GM18868 (cell line): ENCODE data around the gene ACAP3.
"Not testable (repeated sequence)": the region's sequence is repeated elsewhere in the genome, so short reads cannot be mapped to it uniquely, and the experiment has no call there.

Experiments
- ATAC-seq: cut with Tn5 transposase; IDR thresholded peaks from one replicate; pipeline ENCODE4 v1.9.1; 2021; ENCODE audit warnings: mild to moderate bottlenecking, moderate library complexity; ENCODE audit not compliant: unreplicated experiment

ACAP3 gene

DNA sequence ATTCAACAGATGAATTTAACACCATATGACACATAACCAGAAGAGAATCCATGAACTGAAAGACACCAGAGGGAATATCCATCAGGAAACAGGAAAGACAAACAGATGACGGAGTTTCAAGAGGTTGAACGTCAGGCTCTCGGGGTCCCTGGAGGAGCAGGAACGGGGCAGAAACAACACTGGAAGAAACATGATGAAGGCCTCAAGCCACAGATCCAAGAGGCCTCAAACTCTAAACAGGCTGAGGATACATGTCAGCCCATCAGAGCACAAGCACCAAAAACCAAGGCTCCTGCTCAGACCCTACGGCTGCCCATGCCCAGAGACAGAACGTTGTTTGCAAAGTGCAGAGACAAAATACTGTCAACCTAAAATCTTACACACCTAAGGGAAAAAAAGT is 9.7 kb upstream of the ACAP3 start:
- no peak for ATAC-seq

DNA sequence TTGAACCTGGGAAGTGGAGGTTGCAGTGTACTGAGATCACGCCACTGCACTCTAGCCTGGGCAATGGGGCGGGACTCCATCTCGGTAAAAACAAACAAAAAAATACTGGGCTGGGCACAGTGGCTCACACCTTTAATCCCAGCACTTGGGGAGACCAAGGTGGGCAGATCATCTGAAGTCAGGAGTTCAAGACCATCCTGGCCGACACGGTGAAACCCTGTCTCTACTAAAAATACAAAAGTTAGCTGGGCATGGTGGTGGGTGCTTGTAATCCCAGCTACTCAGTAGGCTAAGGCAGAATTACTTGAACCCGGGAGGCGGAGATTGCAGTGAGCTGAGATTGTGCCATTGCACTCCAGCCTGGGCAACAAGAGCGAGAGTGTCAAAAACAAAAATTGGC is 8.5 kb upstream of the ACAP3 start:
- ATAC-seq, result not testable (repeated sequence)

DNA sequence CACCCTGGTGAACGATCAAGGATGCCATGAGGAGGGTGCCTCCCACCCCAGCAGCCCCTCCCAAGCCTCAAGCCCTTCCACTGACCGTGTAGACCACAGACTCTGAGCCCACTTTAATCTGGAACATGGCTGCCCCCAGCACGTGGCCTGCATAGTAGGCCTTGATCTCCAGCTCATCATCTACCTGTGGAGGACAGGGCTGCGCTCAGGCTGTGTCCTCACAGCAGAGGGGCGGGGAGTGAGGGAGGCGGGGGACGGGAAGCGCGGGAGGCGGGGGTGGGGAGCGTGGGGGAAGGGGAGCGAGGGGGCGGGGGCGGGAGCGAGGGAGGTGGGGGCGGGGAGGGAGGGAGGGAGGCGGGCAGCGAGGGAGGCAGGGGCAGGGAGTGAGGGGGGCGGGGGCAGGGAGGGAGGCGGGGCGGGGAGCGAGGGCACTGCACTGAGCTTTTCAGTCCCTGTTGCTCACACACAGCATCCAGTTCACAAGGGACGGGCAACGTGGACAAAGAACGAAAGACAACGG is 7.8 kb upstream of the ACAP3 start:
- ATAC-seq, result no peak

DNA sequence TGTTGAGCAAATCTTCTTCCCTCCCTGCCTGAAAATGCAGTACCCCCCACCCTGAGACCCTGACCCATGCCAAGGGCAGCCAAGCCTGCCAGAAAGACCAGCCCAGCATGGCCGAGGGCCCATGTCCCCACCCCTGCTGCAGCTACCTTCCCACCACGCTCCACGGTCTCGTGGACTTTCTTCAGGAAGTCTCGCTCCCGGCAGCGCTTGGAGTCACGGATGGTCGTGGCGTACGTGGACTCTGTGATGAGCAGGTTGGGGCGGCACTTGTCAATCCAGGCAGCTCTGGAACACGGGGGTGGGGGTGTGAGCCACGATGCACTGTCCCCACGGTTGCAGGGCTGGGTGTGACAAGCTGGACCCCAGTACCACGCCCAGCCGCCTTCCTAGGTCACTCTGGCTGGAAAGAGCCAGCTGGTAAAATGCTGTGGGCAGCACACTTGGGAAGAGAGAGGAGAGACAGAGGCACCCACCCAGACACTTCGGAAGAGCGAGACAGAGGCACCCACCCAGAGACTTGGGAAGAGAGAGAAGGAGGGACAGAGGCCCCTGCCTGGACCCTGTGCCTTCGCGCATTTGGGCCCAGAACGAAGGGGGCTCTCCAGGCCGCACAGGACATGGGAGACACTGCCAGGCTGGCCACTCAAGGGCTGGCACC is 7.1 kb upstream of the ACAP3 start:
- ATAC-seq, result no peak

DNA sequence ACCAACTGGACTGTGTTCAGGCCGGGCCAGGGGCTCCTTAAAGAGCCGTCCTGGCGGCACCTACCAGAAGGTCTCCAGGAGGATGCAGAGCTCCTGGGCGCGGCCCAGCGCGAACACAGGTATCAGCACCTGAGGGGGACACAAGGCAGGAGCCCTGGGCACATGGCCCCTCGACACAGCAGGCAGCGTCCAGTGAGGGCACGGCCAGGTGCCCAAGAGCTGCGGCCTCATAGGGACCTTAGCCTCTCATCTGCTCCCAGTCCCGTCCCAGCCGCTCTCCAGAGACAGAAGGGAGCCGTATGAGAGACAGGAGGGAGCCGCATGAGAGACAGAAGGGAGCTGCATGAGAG is 6.5 kb upstream of the ACAP3 start:
- no peak for ATAC-seq

DNA sequence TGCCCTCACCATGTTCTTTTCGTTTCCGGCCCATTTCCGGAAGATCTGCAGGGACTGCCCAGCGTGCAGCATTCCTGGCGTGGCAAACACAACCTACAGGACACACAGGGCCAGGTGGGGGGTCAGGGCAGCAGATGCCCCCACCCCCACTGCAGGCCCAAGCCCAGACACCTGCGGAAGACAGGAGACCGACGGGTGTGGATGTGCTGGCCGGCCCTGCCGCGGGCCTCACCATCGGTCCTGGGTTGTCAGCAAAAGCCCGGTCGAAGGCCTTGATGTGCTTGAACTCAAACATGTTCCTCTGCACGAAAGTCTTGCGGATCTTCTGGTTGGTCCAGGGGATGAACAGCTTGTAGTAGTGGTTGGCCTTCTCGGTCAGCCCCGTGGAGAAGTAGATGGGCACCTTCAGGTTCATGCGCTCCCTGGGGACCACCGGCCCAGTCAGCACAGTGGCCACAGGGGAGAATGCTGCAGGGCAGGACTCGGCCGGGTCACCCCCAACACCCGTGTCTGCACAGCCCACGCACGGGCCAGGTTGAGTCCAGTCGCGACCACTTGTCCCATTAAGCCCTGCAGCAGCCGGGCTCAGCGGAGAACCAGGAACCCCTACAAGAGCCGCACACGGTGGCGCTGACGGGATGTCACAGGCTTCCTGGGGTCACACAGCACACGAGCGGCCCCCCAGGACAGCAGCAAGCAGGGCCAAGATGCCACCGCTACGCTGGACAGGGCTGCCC is 5.9 kb upstream of the ACAP3 start:
- no peak for ATAC-seq

DNA sequence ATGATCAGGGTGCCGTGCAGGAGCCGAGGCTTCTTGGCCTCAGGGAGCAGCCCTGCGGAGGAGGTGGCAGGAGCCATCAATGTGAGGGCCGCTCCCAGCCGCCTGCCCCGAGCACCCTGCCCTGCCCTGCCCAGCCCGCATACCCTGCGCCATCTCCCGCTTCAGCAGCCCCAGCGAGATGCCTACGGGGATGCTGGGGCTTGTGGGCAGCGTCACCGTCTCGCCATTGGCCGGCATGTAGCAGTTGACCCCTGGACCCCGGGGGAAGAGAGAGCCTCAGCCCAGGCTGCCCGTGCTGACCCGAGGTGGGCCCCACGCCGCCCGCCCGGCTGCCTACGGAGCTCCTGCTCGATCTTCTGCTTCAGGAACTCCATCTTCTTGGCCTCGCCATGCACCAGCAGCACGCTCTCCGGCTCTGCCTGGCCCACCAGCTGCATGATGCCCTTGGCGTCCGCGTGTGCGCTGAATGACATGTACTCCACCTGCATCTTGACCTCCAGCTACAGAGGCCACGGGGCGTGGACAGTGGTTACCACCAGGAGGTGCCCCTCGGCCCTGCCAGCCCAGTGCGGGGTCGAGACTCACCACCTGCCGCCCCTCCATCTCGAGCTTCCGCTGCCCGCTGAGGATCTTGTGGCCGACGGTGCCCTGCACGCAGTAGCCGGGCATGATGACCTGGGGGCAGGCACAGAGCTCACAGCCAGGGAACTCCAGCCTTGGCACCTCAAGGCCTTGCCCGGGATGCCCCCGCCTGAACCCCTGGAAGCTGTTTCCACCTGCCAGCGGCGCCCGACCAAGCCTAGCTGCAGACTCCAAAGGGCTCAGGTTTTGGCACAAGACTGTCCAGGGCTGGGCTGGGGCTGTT is 5.0 kb upstream of the ACAP3 start:
- ATAC-seq, result no peak

DNA sequence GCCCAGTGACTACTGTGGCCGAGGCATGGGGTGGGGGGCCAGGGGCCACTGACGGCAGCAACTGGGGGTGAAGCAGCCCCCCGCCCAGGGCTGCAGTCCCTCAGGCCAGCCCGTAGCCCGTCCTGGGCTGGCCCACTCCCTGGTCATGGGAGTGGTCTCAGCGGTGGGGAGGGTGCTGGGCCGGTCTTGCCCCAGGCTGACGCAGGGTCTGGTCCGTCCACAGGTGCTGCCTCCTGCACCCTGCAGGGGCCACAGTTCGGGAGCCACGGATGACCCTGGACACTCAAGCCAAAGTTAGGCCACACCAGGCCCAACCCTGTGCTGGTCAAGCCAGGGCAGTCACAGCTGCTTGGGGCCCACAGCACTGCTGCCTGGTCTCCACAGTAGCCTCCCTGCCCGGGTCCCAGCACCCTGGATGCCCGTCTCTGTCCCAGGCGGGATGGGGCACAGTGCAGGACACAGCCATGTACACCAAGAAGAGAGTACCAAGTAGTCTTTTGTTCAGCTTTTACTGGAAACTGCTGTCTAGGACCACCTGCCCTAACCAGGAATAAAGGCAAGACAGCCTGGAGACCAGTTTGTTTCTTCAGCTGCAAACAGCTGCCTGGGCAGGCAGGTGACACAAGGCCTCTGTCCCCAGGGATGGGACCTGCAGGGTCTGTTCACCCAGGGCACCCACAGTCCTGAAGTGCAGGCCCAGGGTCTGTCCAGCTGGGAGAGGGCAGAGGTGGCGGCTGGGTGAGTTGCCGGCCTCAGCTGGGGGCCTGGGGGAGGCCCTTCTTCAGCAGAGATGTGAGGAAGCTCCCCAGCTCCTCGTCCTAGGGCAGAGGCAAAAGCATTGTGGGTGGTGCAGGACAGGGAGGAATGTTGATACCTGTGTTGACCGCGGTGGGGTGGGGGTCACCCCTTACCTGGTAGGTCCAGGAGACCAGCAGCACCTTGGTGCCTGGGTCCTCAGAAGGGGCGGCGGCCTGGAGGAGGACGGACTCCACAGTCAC is 3.7 kb upstream of the ACAP3 start:
- ATAC-seq, result no peak

DNA sequence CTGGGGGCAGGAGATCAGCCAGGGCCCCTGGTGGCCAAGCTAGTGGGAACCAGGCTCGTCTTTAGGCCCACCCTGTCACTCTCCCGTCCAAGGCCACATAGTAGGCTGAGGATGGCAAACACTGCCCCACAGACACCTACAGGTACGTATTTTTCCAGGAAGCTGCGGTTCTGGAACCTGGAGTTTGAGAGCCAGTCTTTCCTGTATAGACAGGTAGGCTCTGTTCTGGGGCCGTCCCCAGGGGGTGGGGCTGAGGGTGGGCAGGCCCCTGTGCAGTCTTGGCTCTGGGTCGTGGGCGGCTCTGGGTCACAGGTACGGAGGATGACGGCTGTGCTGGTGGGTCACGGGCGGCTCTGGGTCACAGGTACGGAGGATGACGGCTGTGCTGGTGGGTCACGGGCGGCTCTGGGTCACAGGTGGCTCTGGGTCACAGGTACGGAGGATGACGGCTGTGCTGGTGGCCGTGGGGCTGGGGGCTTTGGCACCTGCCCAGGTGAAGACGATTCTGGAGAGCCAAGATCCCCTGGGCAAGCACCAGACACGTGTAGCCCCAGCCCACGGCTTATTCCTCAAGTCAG is 2.8 kb upstream of the ACAP3 start:
- ATAC-seq, result no peak

DNA sequence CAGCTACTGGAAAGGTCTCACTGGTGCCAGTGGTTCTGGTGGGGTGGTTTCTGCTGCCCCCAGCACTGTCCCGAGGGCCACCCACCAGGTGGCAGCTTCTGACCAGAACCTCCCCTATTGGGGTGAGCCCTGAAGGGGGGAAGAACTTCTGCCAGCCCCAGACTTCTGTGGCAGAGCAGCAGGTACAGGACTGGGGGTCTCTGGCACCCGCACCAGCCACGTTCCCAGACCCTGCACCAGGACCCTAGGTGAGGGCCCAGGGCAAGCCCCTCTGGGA is 2.3 kb upstream of the ACAP3 start:
- ATAC-seq, result no peak

DNA sequence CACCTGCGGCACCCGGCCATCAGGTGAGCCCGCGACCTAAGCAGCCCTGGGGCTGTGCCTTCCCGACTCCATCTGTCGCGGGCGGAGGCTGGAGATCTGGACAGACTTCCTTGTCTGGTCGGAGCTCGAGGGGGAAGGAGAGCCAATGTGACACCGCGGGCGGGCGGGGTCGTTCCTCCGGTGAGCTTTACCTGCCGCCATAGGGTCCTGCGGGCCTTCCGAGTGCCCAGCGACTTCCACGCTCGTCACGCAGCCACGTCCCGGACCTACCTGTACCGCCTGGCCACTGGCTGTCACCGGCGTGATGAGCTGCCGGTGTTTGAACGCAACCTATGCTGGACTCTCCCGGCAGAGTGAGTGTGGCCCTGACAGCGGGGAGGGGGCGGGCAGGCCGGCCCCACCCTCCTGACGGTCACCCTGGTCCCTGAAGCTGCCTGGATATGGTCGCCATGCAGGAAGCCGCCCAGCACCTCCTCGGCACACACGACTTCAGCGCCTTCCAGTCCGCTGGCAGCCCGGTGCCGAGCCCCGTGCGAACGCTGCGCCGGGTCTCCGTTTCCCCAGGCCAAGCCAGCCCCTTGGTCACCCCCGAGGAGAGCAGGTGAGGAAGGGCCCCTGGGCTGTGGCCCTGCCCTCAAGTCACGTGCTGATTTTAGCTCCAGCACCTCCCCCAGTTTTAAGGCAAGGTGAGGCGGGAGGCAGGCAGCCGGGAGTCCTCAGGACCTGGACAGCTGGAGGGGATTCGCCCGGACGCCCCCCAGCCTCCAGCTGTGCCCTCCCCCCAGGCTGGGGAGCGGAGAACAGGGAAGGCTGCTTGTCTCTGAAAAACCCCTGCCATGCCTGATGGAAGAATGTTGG is 1.8 kb upstream of the ACAP3 start:
- no peak for ATAC-seq

DNA sequence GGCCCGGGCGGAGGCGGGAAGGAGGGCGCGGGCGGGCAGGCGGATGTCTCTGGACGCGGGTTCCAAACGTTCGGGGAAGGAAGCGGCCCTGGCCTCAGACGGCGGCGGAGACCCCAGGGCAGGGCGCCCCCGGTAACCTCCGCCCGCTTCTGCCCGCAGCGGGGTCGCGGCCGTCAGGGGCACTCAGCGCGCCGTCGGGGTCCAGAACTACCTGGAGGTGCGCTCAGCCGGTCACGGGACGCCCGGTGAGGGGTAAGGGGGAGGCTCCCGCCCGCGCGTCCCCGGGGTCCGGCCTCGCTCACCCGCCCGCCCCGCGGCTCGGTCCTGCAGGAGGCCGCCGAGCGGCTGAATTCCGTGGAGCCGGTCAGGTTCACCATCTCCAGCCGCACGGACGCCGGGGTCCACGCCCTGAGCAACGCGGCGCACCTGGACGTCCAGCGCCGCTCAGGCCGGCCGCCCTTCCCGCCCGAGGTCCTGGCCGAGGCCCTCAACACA is 1.1 kb upstream of the ACAP3 start:
- no peak for ATAC-seq

DNA sequence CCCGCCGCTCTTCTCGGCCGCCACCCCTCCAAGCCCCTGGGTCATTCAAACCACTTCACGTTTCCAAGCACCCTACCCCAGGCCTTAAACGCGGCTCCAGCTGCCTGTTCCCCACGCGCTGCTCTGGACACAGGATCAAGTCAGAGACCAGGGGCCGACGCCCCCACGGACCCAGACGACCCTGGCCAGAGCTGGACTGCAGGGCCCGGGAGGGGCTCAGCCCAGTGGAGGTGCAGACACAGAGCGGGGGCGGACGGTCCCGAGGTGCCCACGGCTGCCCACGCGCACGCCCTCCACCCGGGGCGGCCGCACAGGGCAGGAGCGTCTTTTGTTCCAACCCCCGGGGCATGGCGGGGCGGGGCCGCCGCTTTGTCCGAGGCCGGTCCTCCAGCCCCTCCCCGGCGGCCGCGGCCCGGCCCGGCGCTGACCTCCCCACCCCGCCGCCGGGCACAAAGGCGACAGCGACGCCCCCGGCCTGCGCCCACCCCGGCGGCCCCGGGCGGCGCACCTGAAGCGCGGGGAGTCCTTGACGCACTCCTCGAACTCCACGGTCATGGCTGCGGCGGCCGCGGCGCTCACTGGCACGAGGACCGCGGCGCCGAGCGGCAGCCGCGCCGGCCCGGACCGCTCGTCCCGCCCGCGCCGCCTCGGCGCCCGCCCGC is 338 bp downstream of the ACAP3 start:
- ATAC-seq, result no peak

DNA sequence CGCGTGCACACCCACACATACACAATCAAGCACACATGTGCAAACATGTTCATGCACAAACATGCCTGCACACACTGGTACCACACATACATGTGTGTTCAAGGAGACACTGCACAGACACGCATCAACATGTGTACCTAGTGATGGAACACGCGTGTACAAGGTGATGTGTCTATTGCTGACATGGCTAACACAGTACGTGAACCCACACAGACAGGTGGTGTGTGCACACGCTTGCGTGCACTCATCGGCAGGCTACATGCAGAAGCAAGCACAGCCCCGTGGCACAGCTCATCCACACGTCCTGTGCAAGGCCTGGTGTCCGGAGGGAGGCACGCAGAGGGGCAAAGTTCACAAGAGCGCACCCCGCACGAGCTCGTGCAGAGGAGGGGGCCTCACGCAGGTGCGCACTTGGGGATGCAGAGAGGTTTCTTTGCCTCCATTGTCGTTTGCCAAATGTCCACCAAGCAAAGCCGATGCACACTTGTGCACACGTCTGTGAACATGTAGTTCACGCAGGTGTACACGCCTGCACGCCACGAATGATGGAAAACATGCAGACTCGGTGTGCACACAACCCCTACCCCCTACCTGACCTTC is 969 bp downstream of the ACAP3 start:
- ATAC-seq, result no peak

DNA sequence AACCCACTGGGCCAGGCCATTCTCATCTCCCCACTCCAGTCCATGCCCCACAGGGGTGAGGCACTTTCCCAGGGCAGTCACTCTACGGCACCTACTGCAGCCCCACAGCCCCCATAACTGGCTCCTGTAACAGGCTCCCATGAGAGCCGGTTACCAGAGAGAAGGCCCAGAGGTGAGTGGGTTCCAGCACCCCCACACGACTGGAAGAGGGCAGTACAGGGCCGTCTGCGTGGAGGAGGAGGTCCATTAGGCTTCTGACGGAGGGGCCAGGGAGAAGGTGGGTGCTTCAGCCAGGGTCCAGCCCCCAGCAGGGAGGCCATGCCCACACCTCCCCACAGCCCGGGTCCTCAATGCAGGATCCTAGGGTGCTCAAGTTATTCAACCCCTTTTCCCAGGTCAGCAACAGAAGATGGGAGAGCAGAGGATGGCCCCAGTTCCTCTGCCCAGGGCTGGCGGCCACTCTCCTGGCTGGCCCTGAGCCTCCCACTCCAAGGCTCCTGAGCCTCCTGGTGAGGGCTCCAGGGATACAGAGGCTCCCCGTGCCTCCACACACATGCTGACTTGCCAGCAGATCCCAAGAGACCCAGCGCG is 1.6 kb downstream of the ACAP3 start:
- no peak for ATAC-seq

DNA sequence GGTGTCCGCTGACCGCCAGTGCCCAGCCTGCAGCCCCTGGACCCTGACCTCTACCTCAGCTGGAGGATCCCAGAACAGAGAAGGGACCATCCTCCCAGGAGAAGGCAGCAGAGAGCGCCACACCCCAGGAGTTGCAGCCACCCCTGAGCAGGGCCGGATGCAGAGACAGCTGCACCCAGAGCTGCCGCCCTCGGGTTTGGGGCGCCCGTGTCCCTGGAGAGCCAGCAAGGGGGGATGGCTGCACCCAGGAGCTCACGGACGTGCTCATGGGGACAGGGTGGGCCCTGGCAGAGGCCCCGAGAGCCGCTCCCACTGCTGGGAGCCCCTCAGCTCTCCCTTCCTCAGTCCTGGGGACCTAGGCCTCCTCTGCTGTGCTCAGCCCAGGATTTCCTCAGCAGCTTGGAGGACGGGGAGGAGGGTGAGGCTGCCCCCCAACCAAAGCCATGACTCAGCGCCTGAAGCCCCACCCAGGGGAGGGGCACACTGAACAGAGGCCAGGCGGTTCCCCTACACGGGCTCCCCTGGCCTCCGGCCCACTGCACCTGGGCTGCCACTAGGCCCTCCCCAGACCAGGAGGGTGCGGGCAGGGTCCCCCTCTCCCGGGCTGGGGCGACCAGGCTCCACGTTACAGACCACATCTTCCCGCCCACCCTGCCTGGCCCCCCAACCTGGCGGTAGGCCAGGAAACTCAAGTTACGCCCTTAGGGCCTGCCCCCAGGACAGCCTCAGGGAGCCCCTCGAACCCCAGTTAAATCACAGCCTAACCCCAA is 2.2 kb downstream of the ACAP3 start:
- ATAC-seq, result no peak
